Calu3 (cell line): Measurements from ENCODE around the gene COL4A5. TPM values are rescaled to one million over a fixed set of nuclear protein-coding genes. Genes with fewer than 3 reads are reported as not detected.

Source experiments
- BruUV-seq: library from RNA; stranded (reverse); fragments of 400-500 nt; replicated peaks from 2 replicates; lab custom pipeline; 2021; lab: Mats Ljungman, UMichigan
- CTCF ChIA-PET: fragments of 300-600 bp; sonication (Branson Sonifier 250); formaldehyde crosslinking; loops from one replicate; lab custom pipeline; 2022; ENCODE audit warnings: antibody characterized with exemption; lab: Charles Lee
- DNase-seq: peaks from one replicate; pipeline ENCODE4 v3.0.0; 2022
- H3K27ac Mint-ChIP-seq: one replicate; pipeline ENCODE4 v1.8.0; 2022; ENCODE audit warnings: mixed read lengths; ENCODE audit not compliant: unreplicated experiment
- H3K27me3 Mint-ChIP-seq: one replicate; pipeline ENCODE4 v1.8.0; 2022; ENCODE audit warnings: mixed read lengths; ENCODE audit not compliant: unreplicated experiment
- H3K36me3 Mint-ChIP-seq: one replicate; pipeline ENCODE4 v1.8.0; 2022; ENCODE audit warnings: mild to moderate bottlenecking, moderate library complexity, mixed read lengths; ENCODE audit not compliant: insufficient read depth, unreplicated experiment
- H3K4me1 Mint-ChIP-seq: one replicate; pipeline ENCODE4 v1.8.0; 2022; ENCODE audit warnings: mild to moderate bottlenecking, low read depth, mixed read lengths; ENCODE audit not compliant: unreplicated experiment
- H3K4me3 Mint-ChIP-seq: one replicate; pipeline ENCODE4 v1.8.0; 2022; ENCODE audit warnings: mild to moderate bottlenecking, low read depth, moderate library complexity, mixed read lengths; ENCODE audit not compliant: unreplicated experiment
- H3K9me3 Mint-ChIP-seq: one replicate; pipeline ENCODE4 v1.8.0; 2022; ENCODE audit warnings: low read depth, mixed read lengths; ENCODE audit not compliant: unreplicated experiment
- intact Hi-C: fragments of 100-400 bp; cut with micrococcal nuclease; formaldehyde crosslinking; loops from one replicate; pipeline ENCODE4 v1.10.0; 2022; ENCODE audit not compliant: unreplicated experiment
- total RNA-seq: library from RNA; stranded (reverse); gene quantifications from 2 replicates; pipeline ENCODE4 v1.2.3, GENCODE V29; 2022
- TF ChIP-seq, protein P1 (sequence below): fragments of 200-600 bp; IDR thresholded peaks from one replicate; pipeline ENCODE4 v1.8.0; 2022; ENCODE audit warnings: antibody characterized with exemption; ENCODE audit not compliant: unreplicated experiment

COL4A5 gene
- total RNA-seq, 1 experiment from 2014 or later = 19.8 TPM

DNA sequence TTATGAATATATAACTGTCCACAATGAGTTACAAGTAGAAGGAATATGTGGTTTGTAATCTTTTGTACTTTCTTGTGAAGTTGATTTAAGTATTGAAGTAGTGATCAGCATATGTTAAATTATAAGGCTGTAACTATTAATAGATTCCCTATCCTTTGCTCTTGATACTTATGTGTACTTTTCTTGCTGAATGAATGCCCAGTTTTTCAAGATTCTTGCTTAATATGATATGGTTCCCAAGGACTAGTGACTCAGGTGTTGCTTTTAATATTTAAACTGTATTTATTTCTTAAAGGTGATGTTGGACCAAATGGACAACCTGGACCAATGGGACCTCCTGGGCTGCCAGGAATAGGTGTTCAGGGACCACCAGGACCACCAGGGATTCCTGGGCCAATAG, 175.0 kb downstream of the COL4A5 start:
- no peaks in the 10 kb centered on the region for H3K9me3 Mint-ChIP-seq
- DNase-seq = no peak
- H3K4me3 Mint-ChIP-seq = no peak overlapping the region
- intact Hi-C loops = no loop called here
- no TSS peak for BruUV-seq
- H3K27ac Mint-ChIP-seq = no peak overlapping the region
- H3K36me3 Mint-ChIP-seq = no peaks in the 10 kb centered on the region
- H3K4me1 Mint-ChIP-seq = no peaks in the 10 kb centered on the region
- TF ChIP-seq, protein P1, sequence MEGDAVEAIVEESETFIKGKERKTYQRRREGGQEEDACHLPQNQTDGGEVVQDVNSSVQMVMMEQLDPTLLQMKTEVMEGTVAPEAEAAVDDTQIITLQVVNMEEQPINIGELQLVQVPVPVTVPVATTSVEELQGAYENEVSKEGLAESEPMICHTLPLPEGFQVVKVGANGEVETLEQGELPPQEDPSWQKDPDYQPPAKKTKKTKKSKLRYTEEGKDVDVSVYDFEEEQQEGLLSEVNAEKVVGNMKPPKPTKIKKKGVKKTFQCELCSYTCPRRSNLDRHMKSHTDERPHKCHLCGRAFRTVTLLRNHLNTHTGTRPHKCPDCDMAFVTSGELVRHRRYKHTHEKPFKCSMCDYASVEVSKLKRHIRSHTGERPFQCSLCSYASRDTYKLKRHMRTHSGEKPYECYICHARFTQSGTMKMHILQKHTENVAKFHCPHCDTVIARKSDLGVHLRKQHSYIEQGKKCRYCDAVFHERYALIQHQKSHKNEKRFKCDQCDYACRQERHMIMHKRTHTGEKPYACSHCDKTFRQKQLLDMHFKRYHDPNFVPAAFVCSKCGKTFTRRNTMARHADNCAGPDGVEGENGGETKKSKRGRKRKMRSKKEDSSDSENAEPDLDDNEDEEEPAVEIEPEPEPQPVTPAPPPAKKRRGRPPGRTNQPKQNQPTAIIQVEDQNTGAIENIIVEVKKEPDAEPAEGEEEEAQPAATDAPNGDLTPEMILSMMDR = no peak
- CTCF ChIA-PET = no interaction called here
- H3K27me3 Mint-ChIP-seq = no peaks in the 10 kb centered on the region

- no TSS peak for BruUV-seq
- peaks cover 5% of the 10 kb centered on the region for H3K9me3 Mint-ChIP-seq
- intact Hi-C loops = no loop called here
Observed at GRCh38 chrX:108640817-108641216, 201.2 kb downstream of the COL4A5 start.

GRCh38 chrX:108641589-108642272, 202.1 kb downstream of the COL4A5 start:
- H3K36me3 Mint-ChIP-seq = no peaks in the 10 kb centered on the region
- no peak for DNase-seq
- no peak overlapping the region for H3K4me3 Mint-ChIP-seq
- intact Hi-C loops = no loop called here
- CTCF ChIA-PET = no interaction called here
- peaks cover 6% of the 10 kb centered on the region for H3K4me1 Mint-ChIP-seq
- TF ChIP-seq, protein P1 = no peak
- no peaks in the 10 kb centered on the region for H3K27me3 Mint-ChIP-seq
- no TSS peak for BruUV-seq
- no peak overlapping the region for H3K27ac Mint-ChIP-seq
- H3K9me3 Mint-ChIP-seq = peaks cover 5% of the 10 kb centered on the region

More at GRCh38 chrX:108640817-108641216, 201.2 kb downstream of the COL4A5 start:
- TF ChIP-seq, protein P1 = no peak
- no peak overlapping the region for H3K4me3 Mint-ChIP-seq
- no peaks in the 10 kb centered on the region for H3K27me3 Mint-ChIP-seq
- CTCF ChIA-PET = no interaction called here
- no peak overlapping the region for H3K27ac Mint-ChIP-seq
- DNase-seq = no peak
- H3K4me1 Mint-ChIP-seq = peaks cover 6% of the 10 kb centered on the region
- no peaks in the 10 kb centered on the region for H3K36me3 Mint-ChIP-seq

DNA sequence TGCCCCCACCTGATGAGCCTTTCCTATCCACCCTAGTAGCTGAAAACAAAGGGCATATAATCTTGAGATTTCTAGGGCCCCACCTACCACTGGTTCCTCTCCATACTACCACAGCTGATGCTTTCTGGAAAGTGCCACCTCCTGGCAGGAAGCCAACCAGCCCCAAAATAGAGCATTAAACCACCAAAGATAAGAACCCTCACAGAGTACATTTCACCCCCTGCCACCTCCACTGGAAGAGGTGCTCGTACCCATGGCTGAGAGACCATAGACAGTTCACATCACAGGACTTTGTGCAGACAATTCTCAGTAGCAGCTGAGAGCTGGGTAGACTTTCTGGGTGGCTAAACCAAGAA, 202.6 kb downstream of the COL4A5 start:
- intact Hi-C loops = no loop called here
- TF ChIP-seq, protein P1 = no peak
- Mint-ChIP-seq H3K27me3 (no peaks in the 10 kb centered on the region), H3K4me3 (no peak overlapping the region), H3K36me3 (no peaks in the 10 kb centered on the region), H3K27ac (no peak overlapping the region), H3K9me3 (peaks cover 5% of the 10 kb centered on the region), H3K4me1 (peaks cover 6% of the 10 kb centered on the region)
- BruUV-seq = no TSS peak
- no peak for DNase-seq
- CTCF ChIA-PET = no interaction called here
